SH-SY5Y (cell line): ENCODE data around the gene SPTB.

Experiments
- GATA2 ChIP-seq: IDR thresholded peaks from 2 replicates; pipeline ENCODE4 v1.6.1; 2011; ENCODE audit warnings: mild to moderate bottlenecking, low read depth, low read length
- GATA3 ChIP-seq: IDR thresholded peaks from 2 replicates; pipeline ENCODE4 v1.6.1; 2011; ENCODE audit warnings: low read depth, mild to moderate bottlenecking, low read length, moderate library complexity

- no peak for TF ChIP-seq GATA2
- TF ChIP-seq GATA3, result no peak
Measured at GRCh38 chr14:64928239-64929013, 48.7 kb upstream of the SPTB start.
